GM10266 (cell line): ENCODE results near the gene HTR1E.

Experiments
- DNase-seq: peaks from one replicate; pipeline ENCODE4 v3.0.0; 2012; ENCODE audit errors: extremely low spot score
- CTCF ChIP-seq: IDR thresholded peaks from 2 replicates; pipeline ENCODE4 v1.5.1; 2012; ENCODE audit warnings: mild to moderate bottlenecking, low read depth; ENCODE audit not compliant: control insufficient read depth, insufficient read depth; ENCODE audit errors: missing control alignments

Gene HTR1E

GRCh38 chr6:87065117-87065516, 127.8 kb downstream of the HTR1E start:
- no peak for TF ChIP-seq CTCF
- DNase-seq = no peak
